M059J (cell line): ENCODE results near the gene PIGL. TPM values are rescaled to one million over a fixed set of nuclear protein-coding genes. Genes with fewer than 3 reads are reported as not detected.
"Not testable (repeated sequence)": the region's sequence is repeated elsewhere in the genome, so short reads cannot be mapped to it uniquely, and the experiment has no call there.

Experiments used
- DNase-seq: peaks from one replicate; pipeline ENCODE4 v3.0.0-alpha.2; 2012; ENCODE audit warnings: low read depth
- total RNA-seq: library from RNA; depleted of rRNA; stranded (reverse); fragments of >200 nt; shearing (Covaris generic); gene quantifications from 2 replicates; pipeline ENCODE4 v1.2.3, GENCODE V29; 2014; rRNA removed

PIGL gene
- 6.3 and 11.7 TPM in 2 replicates for total RNA-seq

GRCh38 chr17:16217002-16217635, at the start of gene PIGL:
Gene PIGL (plus strand): TSS chr17:16217210. CDS start chr17:16217227, 17 bp downstream.
- peak; percentile 92 for DNase-seq

GRCh38 chr17:16171613-16172012, 45.4 kb upstream of the PIGL start:
- DNase-seq = no peak

GRCh38 chr17:16178836-16179235, 38.2 kb upstream of the PIGL start:
- no peak for DNase-seq

DNA sequence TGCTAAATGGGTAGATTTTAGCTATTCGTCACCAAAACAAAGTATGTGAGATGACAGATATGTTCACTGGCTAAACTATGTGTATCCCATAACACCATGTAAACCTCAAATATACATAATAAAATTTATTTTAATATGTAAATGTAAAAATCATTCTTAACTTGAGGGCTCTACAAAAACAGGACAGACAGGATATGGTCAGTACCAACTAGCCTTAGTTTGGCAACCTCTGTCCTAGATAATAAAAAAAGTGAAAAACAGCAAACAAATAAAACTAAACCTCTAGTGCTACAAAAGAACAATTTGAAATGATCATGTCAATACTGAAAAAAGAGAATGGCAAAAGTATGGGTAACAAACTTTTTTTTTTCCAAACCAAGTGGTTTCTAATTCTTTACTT, 35.4 kb upstream of the PIGL start:
- DNase-seq = no peak

GRCh38 chr17:16187642-16188041, 29.4 kb upstream of the PIGL start:
- DNase-seq = no peak

DNA sequence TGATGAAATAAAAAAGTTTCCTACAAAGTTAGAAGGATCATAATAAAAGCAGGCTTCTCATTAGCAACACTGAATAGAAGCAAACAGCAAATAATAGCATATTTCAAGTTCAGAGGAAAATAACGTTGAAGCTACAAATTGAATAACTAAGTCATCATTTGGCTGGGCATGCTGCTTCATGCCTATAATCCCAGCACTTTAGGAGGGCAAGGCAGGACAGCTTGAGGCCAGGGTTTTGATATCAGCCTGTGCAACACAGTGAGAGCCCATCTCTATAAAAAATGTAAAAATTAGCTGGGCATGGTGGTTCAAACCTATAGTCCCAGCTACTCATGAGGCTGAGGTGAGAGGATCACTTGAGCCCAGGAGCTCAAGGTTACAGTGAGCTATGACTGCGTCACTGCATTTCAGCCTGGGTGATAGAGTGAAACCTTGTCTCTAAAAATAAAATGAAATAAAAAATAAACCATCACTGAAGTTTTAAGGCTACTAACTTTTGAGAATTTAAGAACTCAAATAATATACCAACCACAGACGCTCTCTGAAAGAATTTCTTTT, 27.1 kb upstream of the PIGL start:
- DNase-seq = no peak

DNA sequence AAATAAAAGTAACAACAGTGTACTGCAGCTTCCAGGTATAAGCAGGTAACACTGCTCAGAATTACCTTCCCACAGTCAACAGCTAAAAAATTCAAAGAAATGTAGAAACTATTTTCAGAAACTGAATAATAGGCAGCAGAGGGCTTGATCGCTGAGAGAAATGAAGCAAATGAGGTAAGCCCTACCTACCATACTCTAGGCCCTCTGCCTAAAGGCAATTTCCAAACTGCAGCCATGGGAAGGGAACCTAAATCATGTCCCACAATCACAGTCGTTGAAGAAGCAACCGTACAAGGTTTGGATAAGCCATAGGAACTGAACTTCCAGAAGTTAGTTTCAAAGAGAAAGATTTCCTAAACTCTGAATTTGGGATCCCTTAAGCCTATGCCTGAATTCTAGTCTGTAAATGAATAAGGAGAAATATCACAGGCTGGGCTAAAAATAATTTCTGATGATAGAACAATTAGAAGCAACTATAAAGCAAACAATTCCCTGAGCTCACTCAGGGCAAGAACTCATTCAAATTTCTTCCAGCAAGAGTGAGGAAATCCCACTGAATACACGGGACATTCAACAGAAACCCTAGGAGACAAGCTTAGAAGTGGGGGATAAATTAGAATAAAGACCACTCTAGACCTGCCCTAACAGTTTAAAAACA, 26.2 kb upstream of the PIGL start:
- DNase-seq = no peak

DNA sequence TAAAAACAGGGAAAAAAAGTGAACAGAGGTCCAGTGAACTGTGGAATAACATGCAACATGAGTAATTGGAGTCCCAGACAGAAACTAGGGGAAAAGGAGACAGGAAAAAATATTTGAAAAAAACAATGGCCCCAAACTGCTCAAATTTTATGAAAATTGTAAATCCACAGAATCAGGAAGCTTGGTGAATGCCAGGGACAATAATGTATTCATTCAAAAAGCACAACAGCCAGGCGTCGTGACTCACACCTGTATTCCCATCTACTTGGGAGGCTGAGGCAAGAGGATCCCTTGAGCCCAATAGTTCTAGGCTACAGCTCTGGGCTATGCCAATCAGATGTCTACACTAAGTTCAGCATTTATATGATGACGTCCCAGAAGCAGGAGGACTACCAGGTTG, 25.4 kb upstream of the PIGL start:
- no peak for DNase-seq

GRCh38 chr17:16194307-16194835, 22.6 kb upstream of the PIGL start:
- not testable (repeated sequence) for DNase-seq

DNA sequence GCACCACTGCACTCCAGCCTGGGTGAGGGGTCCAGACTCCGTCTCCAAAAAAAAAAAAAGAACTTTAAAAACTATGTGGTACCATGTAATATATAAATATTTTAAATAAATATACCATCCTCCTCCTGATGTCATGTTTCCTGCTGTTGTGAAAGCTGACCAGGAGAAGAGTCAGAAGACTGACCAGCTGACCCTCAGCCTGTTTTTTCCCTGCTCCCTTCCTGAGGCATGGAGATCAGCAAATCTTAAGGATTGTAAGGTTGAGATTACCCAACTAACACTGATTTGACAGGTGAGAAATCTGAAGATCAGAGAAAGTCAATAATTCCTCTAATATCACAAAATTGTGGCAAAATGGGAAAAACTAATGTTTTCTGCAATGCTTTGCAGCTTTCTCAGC, 19.7 kb upstream of the PIGL start:
- no peak for DNase-seq

- DNase-seq = peak; percentile 18
Observed at GRCh38 chr17:16199093-16199492, 17.9 kb upstream of the PIGL start.

DNA sequence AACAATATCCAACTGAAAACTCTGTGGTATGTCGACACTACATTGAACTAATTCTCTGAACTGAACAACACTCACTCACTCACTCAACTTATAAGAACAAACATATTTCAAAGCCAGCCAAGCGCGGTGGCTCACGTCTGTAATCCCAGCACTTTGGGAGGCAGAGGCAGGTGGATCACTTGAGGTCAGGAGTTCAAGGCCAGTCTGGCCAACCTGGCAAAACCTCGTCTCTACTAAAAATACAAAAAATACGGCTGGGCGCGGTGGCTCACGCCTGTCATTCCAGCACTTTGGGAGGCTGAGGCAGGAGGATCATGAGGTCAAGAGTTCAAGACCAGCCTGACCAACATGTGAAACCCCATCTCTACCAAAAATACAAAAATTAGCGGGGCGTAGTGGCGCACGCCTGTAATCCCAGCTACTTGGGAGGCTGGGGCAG, 15.3 kb upstream of the PIGL start:
- not testable (repeated sequence) for DNase-seq

GRCh38 chr17:16202554-16203500, 14.2 kb upstream of the PIGL start:
- not testable (repeated sequence) for DNase-seq

DNA sequence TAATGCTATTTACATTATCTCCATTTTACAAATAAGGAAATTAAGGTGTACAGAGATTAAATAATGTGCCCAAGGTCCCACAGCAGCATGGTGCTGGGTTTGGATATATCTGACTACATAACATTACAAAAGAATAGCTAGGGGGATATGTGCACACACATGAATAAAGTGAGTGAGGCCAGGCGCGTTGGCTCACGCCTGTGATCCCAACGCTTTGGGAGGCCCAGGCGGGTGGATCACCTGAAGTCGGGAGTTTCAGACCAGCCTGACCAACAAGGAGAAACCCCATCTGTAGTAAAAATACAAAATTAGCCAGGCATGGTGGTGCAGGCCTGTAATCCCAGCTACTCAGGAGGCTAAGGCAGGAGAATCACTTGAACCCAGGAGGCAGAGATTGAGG, 12.2 kb upstream of the PIGL start:
- not testable (repeated sequence) for DNase-seq

- no peak for DNase-seq
Observed at GRCh38 chr17:16211590-16211989, 5.4 kb upstream of the PIGL start.

DNA sequence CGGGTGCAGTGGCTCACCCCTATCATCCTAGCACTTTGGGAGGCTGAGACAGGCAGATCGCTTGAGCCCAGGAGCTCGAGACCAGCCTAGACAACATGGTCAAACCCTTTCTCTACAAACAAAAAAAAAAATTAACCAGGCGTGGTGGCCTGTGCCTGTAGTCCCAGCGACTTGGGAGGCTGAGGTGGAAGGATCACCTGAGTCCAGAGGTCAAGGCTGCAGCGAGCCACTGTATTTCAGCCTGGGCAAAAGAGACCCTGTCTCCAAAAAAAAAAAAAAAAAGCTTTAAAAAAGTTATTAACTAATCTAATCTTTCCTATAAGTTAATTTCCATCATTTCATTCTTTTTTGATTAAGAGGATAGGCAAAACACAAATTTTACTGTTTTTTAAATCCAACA, 4.2 kb upstream of the PIGL start:
- DNase-seq = no peak

- no peak for DNase-seq
Observed at GRCh38 chr17:16214190-16215001, 2.6 kb upstream of the PIGL start.

DNA sequence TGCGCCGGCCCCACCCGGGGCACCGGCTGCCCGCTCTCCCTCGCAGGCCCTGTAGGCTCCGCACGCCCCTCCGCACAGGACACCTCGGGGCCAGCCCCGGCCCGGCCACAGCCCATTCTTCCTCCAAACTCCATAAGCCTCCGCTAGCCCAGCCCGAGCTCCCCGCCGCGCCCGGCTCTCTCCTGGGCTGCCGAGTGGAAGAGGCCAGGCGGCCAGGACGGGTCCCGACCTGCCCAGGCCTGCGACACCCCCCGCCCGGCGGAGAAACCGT, 2.1 kb upstream of the PIGL start:
- DNase-seq = peak; percentile 46

DNA sequence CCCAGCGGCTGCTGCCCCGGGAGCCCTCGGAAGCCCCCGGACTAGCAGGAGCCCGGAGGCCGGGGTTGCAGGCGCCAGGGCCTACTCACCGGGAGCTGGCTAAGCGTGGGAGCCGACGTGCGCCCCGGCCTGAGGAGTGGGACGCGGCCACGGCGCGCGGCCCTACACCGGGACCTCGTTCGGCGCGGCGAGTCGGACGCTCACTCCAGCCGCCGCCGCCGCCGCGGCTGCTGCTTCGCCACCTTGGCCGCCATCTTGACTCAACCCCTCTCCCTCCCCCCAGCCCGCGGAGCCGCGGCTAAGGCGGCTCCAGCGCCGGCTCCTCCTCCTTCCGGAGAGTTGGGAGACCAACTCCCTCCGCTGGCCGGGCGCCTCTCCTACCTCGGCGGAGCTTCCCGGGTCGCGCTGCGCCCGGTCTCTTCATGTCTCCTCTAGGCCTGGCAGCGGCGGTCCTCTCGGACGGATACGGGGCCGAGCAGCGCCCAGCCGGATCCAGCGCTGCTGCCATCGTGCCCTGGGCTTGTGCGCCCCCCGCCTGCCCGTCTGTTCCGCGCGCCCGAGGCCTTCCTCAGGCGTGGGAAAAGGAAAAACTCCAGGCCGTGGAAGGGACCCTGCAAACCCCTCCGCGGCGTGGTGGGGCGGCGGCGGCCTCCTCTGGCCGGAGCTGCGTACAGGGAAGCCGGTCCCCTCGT, 1.6 kb upstream of the PIGL start, which contains the start of gene NCOR1:
TSS of gene NCOR1 (minus strand) at position 262 of the 692 bp plus-strand sequence. CDS start 20,965 bp downstream, outside the sequence.
- peak; percentile 91 for DNase-seq

GRCh38 chr17:16215965-16216316, 1.1 kb upstream of the PIGL start:
- no peak for DNase-seq
